ENCODE data around the gene GLP1R. TPM values are rescaled to one million over a fixed set of nuclear protein-coding genes. Genes with fewer than 3 reads are reported as not detected.

The GLP1R gene
- polyA plus RNA-seq, 1 donor from 2014 or later: 0.06 TPM

DNA sequence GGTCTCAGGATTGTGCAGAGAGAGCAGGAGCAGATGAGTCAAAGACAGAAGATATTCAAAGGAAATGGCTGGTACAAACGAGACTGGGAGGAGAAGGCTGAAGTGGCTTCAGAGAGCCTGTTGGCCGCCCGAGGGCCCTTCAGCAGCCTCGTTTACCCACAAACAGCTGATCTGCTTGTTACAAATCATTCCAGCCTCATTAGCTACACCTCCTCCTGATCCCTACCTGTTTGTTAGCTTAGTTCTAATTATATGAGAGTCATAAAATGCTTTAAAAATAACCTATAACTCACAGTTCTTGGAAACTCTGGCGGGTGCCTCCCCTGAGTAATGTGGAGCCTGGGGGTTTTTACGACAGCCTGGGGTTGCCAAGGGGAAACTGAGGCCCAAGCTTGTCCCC is 12.6 kb downstream of the GLP1R start:
- H3K4me2 ChIP-seq (ENCODE audit: low read length): no peak overlapping the region
- no peak for TF ChIP-seq TAF1 (IDR thresholded peaks at IDR 0.05; ENCODE audit: low read depth)
- TF ChIP-seq, protein P1, sequence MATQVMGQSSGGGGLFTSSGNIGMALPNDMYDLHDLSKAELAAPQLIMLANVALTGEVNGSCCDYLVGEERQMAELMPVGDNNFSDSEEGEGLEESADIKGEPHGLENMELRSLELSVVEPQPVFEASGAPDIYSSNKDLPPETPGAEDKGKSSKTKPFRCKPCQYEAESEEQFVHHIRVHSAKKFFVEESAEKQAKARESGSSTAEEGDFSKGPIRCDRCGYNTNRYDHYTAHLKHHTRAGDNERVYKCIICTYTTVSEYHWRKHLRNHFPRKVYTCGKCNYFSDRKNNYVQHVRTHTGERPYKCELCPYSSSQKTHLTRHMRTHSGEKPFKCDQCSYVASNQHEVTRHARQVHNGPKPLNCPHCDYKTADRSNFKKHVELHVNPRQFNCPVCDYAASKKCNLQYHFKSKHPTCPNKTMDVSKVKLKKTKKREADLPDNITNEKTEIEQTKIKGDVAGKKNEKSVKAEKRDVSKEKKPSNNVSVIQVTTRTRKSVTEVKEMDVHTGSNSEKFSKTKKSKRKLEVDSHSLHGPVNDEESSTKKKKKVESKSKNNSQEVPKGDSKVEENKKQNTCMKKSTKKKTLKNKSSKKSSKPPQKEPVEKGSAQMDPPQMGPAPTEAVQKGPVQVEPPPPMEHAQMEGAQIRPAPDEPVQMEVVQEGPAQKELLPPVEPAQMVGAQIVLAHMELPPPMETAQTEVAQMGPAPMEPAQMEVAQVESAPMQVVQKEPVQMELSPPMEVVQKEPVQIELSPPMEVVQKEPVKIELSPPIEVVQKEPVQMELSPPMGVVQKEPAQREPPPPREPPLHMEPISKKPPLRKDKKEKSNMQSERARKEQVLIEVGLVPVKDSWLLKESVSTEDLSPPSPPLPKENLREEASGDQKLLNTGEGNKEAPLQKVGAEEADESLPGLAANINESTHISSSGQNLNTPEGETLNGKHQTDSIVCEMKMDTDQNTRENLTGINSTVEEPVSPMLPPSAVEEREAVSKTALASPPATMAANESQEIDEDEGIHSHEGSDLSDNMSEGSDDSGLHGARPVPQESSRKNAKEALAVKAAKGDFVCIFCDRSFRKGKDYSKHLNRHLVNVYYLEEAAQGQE (IDR thresholded peaks at IDR 0.05; ENCODE audit: borderline replicate concordance): no peak
- no peak for TF ChIP-seq MXI1 (conservative IDR thresholded peaks at IDR 0.05; ENCODE audit: poor library complexity, severe bottlenecking)

DNA sequence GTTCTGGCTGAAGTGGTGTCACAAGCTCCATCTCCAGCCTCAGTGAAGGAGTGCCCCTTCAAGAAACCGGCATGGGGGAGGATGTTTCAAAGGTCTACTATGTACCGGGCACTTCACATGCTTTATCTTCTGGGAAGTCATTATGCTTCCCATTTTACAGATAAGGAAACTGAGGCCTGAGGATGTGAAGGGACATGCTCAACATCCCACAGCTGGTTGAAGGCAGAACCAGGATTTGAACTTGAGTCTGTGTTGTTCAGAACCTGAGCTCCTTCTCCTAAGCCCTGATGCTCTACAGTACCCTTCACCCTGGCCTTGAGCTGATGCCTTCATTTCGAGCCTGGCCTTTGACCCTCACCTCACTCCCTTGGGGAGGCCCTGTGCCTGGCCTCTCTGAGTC is 13.0 kb downstream of the GLP1R start:
- Histone ChIP-seq H3K27ac (ENCODE audit: low read length) (no peak overlapping the region), H3K79me2 (replicated peaks; ENCODE audit: insufficient read depth, low read length) (no peaks in the 10 kb centered on the region), H4K20me1 (ENCODE audit: insufficient read depth) (no peaks in the 10 kb centered on the region), H3K9me2 (ENCODE audit: insufficient read depth, low read length) (no peaks in the 10 kb centered on the region), H3K36me3 (ENCODE audit: insufficient read depth, low read length) (no peaks in the 10 kb centered on the region), H3K4me2 (ENCODE audit: low read length) (no peak overlapping the region), H3K9ac (ENCODE audit: low read length) (no peak overlapping the region), H3K27me3 (ENCODE audit: insufficient read depth, low read depth, low read length) (no peaks in the 10 kb centered on the region), H3F3A (ENCODE audit: insufficient read depth, low read length, poor library complexity, severe bottlenecking) (no peaks in the 10 kb centered on the region), H3K4me3 (ENCODE audit: low read length) (no peak overlapping the region), H2AFZ (ENCODE audit: low read depth, low read length) (no peak overlapping the region), H3K9me3 (ENCODE audit: low read length) (no peaks in the 10 kb centered on the region)
- TF ChIP-seq, protein P1 (IDR thresholded peaks at IDR 0.05; ENCODE audit: borderline replicate concordance): no peak
- TF ChIP-seq MXI1 (conservative IDR thresholded peaks at IDR 0.05; ENCODE audit: poor library complexity, severe bottlenecking) (no peak), EZH2 (IDR thresholded peaks at IDR 0.05; ENCODE audit: borderline replicate concordance, insufficient read depth, low read length, poor library complexity, severe bottlenecking) (no peak), EP300 (conservative IDR thresholded peaks at IDR 0.05; ENCODE audit: poor library complexity, severe bottlenecking) (no peak), SMC3 (conservative IDR thresholded peaks at IDR 0.05; ENCODE audit: poor library complexity) (no peak), POLR2AphosphoS5 (IDR thresholded peaks at IDR 0.05) (no peak), RAD21 (conservative IDR thresholded peaks at IDR 0.05) (no peak)
- TF ChIP-seq, protein P2, sequence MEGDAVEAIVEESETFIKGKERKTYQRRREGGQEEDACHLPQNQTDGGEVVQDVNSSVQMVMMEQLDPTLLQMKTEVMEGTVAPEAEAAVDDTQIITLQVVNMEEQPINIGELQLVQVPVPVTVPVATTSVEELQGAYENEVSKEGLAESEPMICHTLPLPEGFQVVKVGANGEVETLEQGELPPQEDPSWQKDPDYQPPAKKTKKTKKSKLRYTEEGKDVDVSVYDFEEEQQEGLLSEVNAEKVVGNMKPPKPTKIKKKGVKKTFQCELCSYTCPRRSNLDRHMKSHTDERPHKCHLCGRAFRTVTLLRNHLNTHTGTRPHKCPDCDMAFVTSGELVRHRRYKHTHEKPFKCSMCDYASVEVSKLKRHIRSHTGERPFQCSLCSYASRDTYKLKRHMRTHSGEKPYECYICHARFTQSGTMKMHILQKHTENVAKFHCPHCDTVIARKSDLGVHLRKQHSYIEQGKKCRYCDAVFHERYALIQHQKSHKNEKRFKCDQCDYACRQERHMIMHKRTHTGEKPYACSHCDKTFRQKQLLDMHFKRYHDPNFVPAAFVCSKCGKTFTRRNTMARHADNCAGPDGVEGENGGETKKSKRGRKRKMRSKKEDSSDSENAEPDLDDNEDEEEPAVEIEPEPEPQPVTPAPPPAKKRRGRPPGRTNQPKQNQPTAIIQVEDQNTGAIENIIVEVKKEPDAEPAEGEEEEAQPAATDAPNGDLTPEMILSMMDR (IDR thresholded peaks at IDR 0.05; ENCODE audit: poor library complexity, severe bottlenecking): no peak

More for the DNA sequence above, 12.6 kb downstream of the GLP1R start:
- H3K27ac ChIP-seq (ENCODE audit: low read length): no peak overlapping the region
- H3F3A ChIP-seq (ENCODE audit: insufficient read depth, low read length, poor library complexity, severe bottlenecking): no peaks in the 10 kb centered on the region
- H2AFZ ChIP-seq (ENCODE audit: low read depth, low read length): no peak overlapping the region
- no peak overlapping the region for H3K4me3 ChIP-seq (ENCODE audit: low read length)
- H4K20me1 ChIP-seq (ENCODE audit: insufficient read depth): no peaks in the 10 kb centered on the region
- H3K27me3 ChIP-seq (ENCODE audit: insufficient read depth, low read depth, low read length): no peaks in the 10 kb centered on the region
- H3K9me3 ChIP-seq (ENCODE audit: low read length): no peaks in the 10 kb centered on the region
- H3K9me2 ChIP-seq (ENCODE audit: insufficient read depth, low read length): no peaks in the 10 kb centered on the region
- H3K9ac ChIP-seq (ENCODE audit: low read length): no peak overlapping the region
- H3K36me3 ChIP-seq (ENCODE audit: insufficient read depth, low read length): no peaks in the 10 kb centered on the region
- H3K79me2 ChIP-seq (replicated peaks; ENCODE audit: insufficient read depth, low read length): no peaks in the 10 kb centered on the region

All from neural cell (in vitro differentiated cells).